Measurements from ENCODE around the gene PAOX. TPM values are rescaled to one million over a fixed set of nuclear protein-coding genes. Genes with fewer than 3 reads are reported as not detected.

PAOX gene
- total and polyA plus RNA-seq, 2 of the 13 experiments (the other 11 are each of a cell fraction or from before 2014, with no cell fraction given), result 0.49 to 0.77 TPM

DNA sequence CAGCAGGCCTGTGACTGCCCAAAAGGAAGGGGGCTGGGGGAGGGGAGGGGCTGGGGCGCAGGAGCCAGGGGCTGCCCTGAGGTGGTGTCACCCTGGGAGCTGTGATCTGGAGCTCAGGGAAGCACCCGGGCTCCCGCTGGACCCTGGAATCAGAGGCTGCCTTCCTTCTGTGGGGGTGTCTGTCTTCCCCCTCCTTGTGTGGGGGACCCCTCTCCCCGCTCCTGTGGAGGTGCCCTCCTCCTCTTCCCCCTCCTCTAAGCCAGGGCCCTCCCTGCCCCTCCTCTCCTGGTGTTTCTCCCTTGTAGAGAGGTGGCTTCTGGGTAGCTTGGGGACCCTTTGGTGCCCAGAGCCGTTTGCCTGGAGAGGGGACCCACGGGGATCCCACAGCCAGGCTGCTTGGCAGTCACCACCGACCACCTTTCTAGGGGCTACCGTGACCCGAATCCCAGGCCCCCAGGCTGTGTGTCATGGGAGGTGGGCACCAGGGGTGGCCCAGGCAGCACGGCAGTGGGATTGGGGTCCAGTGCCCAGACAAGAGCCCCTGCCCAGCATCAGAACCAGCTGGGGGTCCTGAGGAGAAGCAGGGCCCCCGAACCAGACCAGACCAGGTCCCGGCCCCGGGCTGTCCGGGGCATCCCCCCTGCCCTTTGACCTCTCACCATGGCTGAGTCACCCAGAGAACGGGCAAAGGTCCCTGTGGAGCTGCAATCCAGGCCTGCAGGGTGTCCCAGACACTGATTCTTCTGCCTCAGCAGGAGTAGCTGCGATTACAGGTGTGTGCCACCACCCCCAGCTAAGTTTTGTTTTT lies 31.1 kb upstream of the PAOX start:
- WGBS (ENCODE audit: low lambda C conversion rate), result 14% methylated on average over 2 of the region's 16 CpGs
- CTCF ChIA-PET (ENCODE audit: low intra/inter-chr PET ratio, low total read pairs), result no interaction called here
- H3K27ac ChIP-seq (ENCODE audit: extremely low read length, insufficient read depth, low read length), result peak overlapping the region; percentile 80
- H3K4me2 ChIP-seq (ENCODE audit: low read depth, low read length), result peak overlapping the region; percentile 96
- POLR2A ChIA-PET, result interaction anchor here (0.7 to 3.0 kb wide), 13 partner anchors 10 to 46 kb away, joined by 3 to 124 read pairs (median 7); partner anchors contain the start of genes CALY, ECHS1, FUOM and MTG1
- H3K4me1 ChIP-seq (ENCODE audit: insufficient read depth, low read length), result peaks cover 65% of the 10 kb centered on the region
- peak overlapping the region; percentile 70 for H3K9ac ChIP-seq (ENCODE audit: insufficient read depth, low read depth, low read length)
- H3K36me3 ChIP-seq (replicated peaks in 1 of 2; ENCODE audit: control insufficient read depth in 1 of 2, insufficient read depth in 2 of 2, low read length in 2 of 2), result no peaks in the 10 kb centered on the region
- BruUV-seq (replicated peaks), result no TSS peak
- FAIRE-seq, result peak; percentile 89
- peak; percentile 75 for DNase-seq (ENCODE audit: low spot score)
- in situ Hi-C loops (cut with HindIII; ENCODE audit: extremely low pct_ligation_motif_present, low pct_unique_long_range_greater_than_20kb), result no loop called here
- H3K27me3 ChIP-seq (ENCODE audit: control insufficient read depth in 1 of 2, insufficient read depth in 2 of 2, low read length in 2 of 2), result no peaks in the 10 kb centered on the region
- no peaks in the 10 kb centered on the region for H3K79me2 ChIP-seq (ENCODE audit: insufficient read depth, low read length)
- peak; percentile 66 for ATAC-seq
- 0 out of 2 replicates have a peak, but pooled peaks cover 2% of the 10 kb centered on the region for H4K20me1 ChIP-seq (ENCODE audit: insufficient read depth, low read length)
- H3K4me3 ChIP-seq (replicated peaks in 1 of 3; ENCODE audit: insufficient read depth in 1 of 3, low read depth in 2 of 3, low read length in 3 of 3), result peak overlapping the region; percentile 51 to 74 (median 59)
- intact Hi-C loops (cut with micrococcal nuclease; ENCODE audit: unreplicated experiment), result no loop called here
- no peaks in the 10 kb centered on the region for H3K9me3 ChIP-seq (ENCODE audit: low read length)
- H2AFZ ChIP-seq (ENCODE audit: low read length), result no peak overlapping the region
- TF ChIP-seq KLF15 (CRISPR knock-in tag; IDR thresholded peaks at IDR 0.05; ENCODE audit: borderline replicate concordance) (no peak), MLLT10 (CRISPR knock-in tag; IDR thresholded peaks at IDR 0.05) (no peak), FOSL1 (CRISPR knock-in tag; IDR thresholded peaks at IDR 0.05; ENCODE audit: borderline replicate concordance) (peak; percentile 91), RXRA (CRISPR knock-in tag; IDR thresholded peaks at IDR 0.05) (peak; percentile 58), NFKB2 (CRISPR knock-in tag; IDR thresholded peaks at IDR 0.05; ENCODE audit: borderline replicate concordance) (no peak), JUND (CRISPR knock-in tag; IDR thresholded peaks at IDR 0.05) (peak; percentile 92), ZNF839 (CRISPR knock-in tag; IDR thresholded peaks at IDR 0.05; ENCODE audit: borderline replicate concordance) (no peak), ZNF558 (CRISPR knock-in tag; IDR thresholded peaks at IDR 0.05; ENCODE audit: borderline replicate concordance) (no peak), ZNF34 (CRISPR knock-in tag; IDR thresholded peaks at IDR 0.05; ENCODE audit: borderline replicate concordance) (no peak), ZBTB49 (CRISPR knock-in tag; IDR thresholded peaks at IDR 0.05; ENCODE audit: borderline replicate concordance) (no peak), SNAI1 (CRISPR knock-in tag; IDR thresholded peaks at IDR 0.05; ENCODE audit: borderline replicate concordance) (no peak), CEBPG (CRISPR knock-in tag; IDR thresholded peaks at IDR 0.05) (peak; percentile 11; the same call in 1 of the 2 replicates), AGO2 (optimal IDR thresholded peaks at IDR 0.05; ENCODE audit: low read depth, low read length) (peak; percentile 82), RFXANK (CRISPR knock-in tag; IDR thresholded peaks at IDR 0.05) (no peak), NRL (CRISPR knock-in tag; IDR thresholded peaks at IDR 0.05; ENCODE audit: borderline replicate concordance) (no peak)
- TF ChIP-seq, protein P1, sequence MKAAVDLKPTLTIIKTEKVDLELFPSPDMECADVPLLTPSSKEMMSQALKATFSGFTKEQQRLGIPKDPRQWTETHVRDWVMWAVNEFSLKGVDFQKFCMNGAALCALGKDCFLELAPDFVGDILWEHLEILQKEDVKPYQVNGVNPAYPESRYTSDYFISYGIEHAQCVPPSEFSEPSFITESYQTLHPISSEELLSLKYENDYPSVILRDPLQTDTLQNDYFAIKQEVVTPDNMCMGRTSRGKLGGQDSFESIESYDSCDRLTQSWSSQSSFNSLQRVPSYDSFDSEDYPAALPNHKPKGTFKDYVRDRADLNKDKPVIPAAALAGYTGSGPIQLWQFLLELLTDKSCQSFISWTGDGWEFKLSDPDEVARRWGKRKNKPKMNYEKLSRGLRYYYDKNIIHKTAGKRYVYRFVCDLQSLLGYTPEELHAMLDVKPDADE (CRISPR knock-in tag; IDR thresholded peaks at IDR 0.05), result no peak
- TF ChIP-seq, protein P2, sequence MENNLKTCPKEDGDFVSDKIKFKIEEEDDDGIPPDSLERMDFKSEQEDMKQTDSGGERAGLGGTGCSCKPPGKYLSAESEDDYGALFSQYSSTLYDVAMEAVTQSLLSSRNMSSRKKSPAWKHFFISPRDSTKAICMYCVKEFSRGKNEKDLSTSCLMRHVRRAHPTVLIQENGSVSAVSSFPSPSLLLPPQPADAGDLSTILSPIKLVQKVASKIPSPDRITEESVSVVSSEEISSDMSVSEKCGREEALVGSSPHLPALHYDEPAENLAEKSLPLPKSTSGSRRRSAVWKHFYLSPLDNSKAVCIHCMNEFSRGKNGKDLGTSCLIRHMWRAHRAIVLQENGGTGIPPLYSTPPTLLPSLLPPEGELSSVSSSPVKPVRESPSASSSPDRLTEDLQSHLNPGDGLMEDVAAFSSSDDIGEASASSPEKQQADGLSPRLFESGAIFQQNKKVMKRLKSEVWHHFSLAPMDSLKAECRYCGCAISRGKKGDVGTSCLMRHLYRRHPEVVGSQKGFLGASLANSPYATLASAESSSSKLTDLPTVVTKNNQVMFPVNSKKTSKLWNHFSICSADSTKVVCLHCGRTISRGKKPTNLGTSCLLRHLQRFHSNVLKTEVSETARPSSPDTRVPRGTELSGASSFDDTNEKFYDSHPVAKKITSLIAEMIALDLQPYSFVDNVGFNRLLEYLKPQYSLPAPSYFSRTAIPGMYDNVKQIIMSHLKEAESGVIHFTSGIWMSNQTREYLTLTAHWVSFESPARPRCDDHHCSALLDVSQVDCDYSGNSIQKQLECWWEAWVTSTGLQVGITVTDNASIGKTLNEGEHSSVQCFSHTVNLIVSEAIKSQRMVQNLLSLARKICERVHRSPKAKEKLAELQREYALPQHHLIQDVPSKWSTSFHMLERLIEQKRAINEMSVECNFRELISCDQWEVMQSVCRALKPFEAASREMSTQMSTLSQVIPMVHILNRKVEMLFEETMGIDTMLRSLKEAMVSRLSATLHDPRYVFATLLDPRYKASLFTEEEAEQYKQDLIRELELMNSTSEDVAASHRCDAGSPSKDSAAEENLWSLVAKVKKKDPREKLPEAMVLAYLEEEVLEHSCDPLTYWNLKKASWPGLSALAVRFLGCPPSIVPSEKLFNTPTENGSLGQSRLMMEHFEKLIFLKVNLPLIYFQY (CRISPR knock-in tag; IDR thresholded peaks at IDR 0.05; ENCODE audit: borderline replicate concordance), result no peak; the same call in 1 of the 2 replicates

All from HepG2 (cell line).